K562 (cell line): ENCODE data around the gene WWOX. TPM values are rescaled to one million over a fixed set of nuclear protein-coding genes. Genes with fewer than 3 reads are reported as not detected.

ENCODE experiments used
- ATAC-seq: fragments of 200-7000 bp; cut with Tn5 transposase; 3 replicates; pipeline ENCODE4 v1.9.1; 2020; ENCODE audit warnings: moderate library complexity
- BruUV-seq: library from RNA; stranded (reverse); fragments of 400-500 nt; replicated peaks from 2 replicates; lab custom pipeline; 2021; lab: Mats Ljungman, UMichigan
- CTCF ChIA-PET: fragments of 300-600 bp; formaldehyde crosslinking; extraction: SDS; loops from one replicate; lab custom pipeline; 2021; ENCODE audit warnings: low intra/inter-chr PET ratio; lab: Yijun Ruan, JAX
- POLR2A ChIA-PET: fragments of 300-600, 350-650 bp; sonication (Branson Sonifier 250); formaldehyde crosslinking; extraction: SDS; loops from one replicate; lab custom pipeline; 2021; ENCODE audit warnings: antibody characterized with exemption, inconsistent platforms; lab: Yijun Ruan, JAX
- DNase-seq, 4 experiments: peaks; one replicate each; pipeline versions ENCODE4 v3.0.0 to v3.0.0-alpha.2; 2011 to 2018; ENCODE audit warnings: low spot score in 3 of 4, mixed read lengths in 3 of 4; ENCODE audit errors: extremely low read depth in 1 of 4
- FAIRE-seq: peaks from 2 replicates; lab custom pipeline; 2011; peaks lifted over from hg19 to GRCh38; lab: Jason Lieb, UNC
- H2AFZ ChIP-seq: 2 replicates; pipeline ENCODE4 v1.6.0; 2011; ENCODE audit warnings: low read depth, low read length, control low read depth, inconsistent platforms
- H3K27ac ChIP-seq: fragments of 200-600 bp; 3 replicates; pipeline ENCODE4 v1.8.0; 2011; ENCODE audit warnings: low read depth, mild to moderate bottlenecking, control low read depth, inconsistent platforms, low read length, moderate library complexity, mixed read lengths; ENCODE audit errors: extremely low read depth
- H3K27me3 ChIP-seq, 2 experiments: fragments of 300-600 bp in 1 of 2; 2 replicates in 1 of 2; 3 replicates in 1 of 2; pipeline versions ENCODE4 v1.6.0 to v1.8.0; 2011; ENCODE audit warnings: inconsistent platforms in 2 of 2, low read length in 2 of 2, mild to moderate bottlenecking in 1 of 2, mixed read lengths in 1 of 2, moderate library complexity in 1 of 2; ENCODE audit not compliant: control insufficient read depth in 2 of 2, insufficient read depth in 2 of 2
- H3K36me3 ChIP-seq: fragments of 300-600 bp; 3 replicates; pipeline ENCODE4 v1.8.0; 2011; ENCODE audit warnings: mild to moderate bottlenecking, low read length, inconsistent platforms; ENCODE audit not compliant: control insufficient read depth, insufficient read depth
- H3K4me1 ChIP-seq, 2 experiments: fragments of 200-600 bp in 1 of 2; replicated peaks in 1 of 2; 2 replicates in 1 of 2; 3 replicates in 1 of 2; pipeline versions ENCODE4 v1.5.1 to v1.8.0; 2011; ENCODE audit warnings: inconsistent platforms in 2 of 2, low read length in 2 of 2, mild to moderate bottlenecking in 1 of 2, mixed read lengths in 1 of 2, moderate library complexity in 1 of 2; ENCODE audit not compliant: control insufficient read depth in 2 of 2, insufficient read depth in 2 of 2
- H3K4me2 ChIP-seq: 2 replicates; pipeline ENCODE4 v1.6.1; 2011; ENCODE audit warnings: low read length, control low read depth, inconsistent platforms, mixed read lengths; ENCODE audit not compliant: insufficient read depth
- H3K4me3 ChIP-seq: fragments of 200-600 bp; sonication (generic), shearing (Covaris generic); 2 replicates; pipeline ENCODE4 v1.5.1; 2016; ENCODE audit warnings: control low read depth, inconsistent platforms
- H3K79me2 ChIP-seq: fragments of 200-600 bp; 3 replicates; pipeline ENCODE4 v1.8.0; 2011; ENCODE audit warnings: low read length, inconsistent platforms; ENCODE audit not compliant: control insufficient read depth, insufficient read depth
- H3K9ac ChIP-seq, 2 experiments: 2 replicates each; pipeline versions ENCODE4 v1.6.0 to v1.6.1; 2011; ENCODE audit warnings: low read depth in 2 of 2, low read length in 2 of 2, control low read depth in 1 of 2, inconsistent platforms in 1 of 2, mild to moderate bottlenecking in 1 of 2, mixed read lengths in 1 of 2; ENCODE audit not compliant: insufficient read depth in 1 of 2
- H3K9me1 ChIP-seq: one replicate; pipeline ENCODE4 v1.6.0; 2011; ENCODE audit warnings: inconsistent platforms, mild to moderate bottlenecking, low read length, moderate library complexity; ENCODE audit not compliant: control insufficient read depth, insufficient read depth
- H3K9me3 ChIP-seq: replicated peaks from 2 replicates; pipeline ENCODE4 v1.5.1; 2011; ENCODE audit warnings: low read depth, low read length, inconsistent platforms; ENCODE audit not compliant: control insufficient read depth, insufficient read depth
- H4K20me1 ChIP-seq: replicated peaks from 2 replicates; pipeline ENCODE4 v1.6.1; 2011; ENCODE audit warnings: low read length, inconsistent platforms, mixed read lengths; ENCODE audit not compliant: control insufficient read depth, insufficient read depth
- CBFA2T2 ChIP-seq: fragments of 450-650 bp; conservative IDR thresholded peaks from 2 replicates; pipeline ENCODE4 v1.6.1; 2017; ENCODE audit warnings: mild to moderate bottlenecking
- CHD2 ChIP-seq: IDR thresholded peaks from 2 replicates; pipeline ENCODE4 v1.6.1; 2011; ENCODE audit warnings: low read depth, low read length
- GMEB1 ChIP-seq: fragments of 250-450 bp; sonication (Bioruptor Pico); IDR thresholded peaks from 2 replicates; pipeline ENCODE4 v1.4.0; 2020; ENCODE audit warnings: mild to moderate bottlenecking
- HNRNPL ChIP-seq: fragments of 200-400 bp; formaldehyde crosslinking; IDR thresholded peaks from 2 replicates; pipeline ENCODE4 v1.6.1; 2017; ENCODE audit warnings: low read depth, mild to moderate bottlenecking, low read length
- THAP12 ChIP-seq: fragments of 250-450 bp; sonication (Bioruptor Pico); IDR thresholded peaks from 2 replicates; pipeline ENCODE4 v1.9.0; 2021; ENCODE audit warnings: mild to moderate bottlenecking, inconsistent platforms
- THAP7 ChIP-seq: fragments of 250-450 bp; sonication (Bioruptor Pico); IDR thresholded peaks from 2 replicates; pipeline ENCODE4 v1.5.0; 2021
- YBX1 ChIP-seq: fragments of 450-650 bp; IDR thresholded peaks from 2 replicates; pipeline ENCODE4 v1.7.1; 2016; ENCODE audit warnings: mild to moderate bottlenecking
- YY1 ChIP-seq, 3 experiments: IDR thresholded peaks; 2 replicates each; pipeline ENCODE4 v1.6.1; 2011; ENCODE audit warnings: low read length in 2 of 3, mild to moderate bottlenecking in 2 of 3, moderate library complexity in 2 of 3, borderline replicate concordance in 1 of 3, control low read depth in 1 of 3, low read depth in 1 of 3; ENCODE audit not compliant: insufficient read depth in 3 of 3, insufficient replicate concordance in 2 of 3, control insufficient read depth in 1 of 3, insufficient read length in 1 of 3; ENCODE audit errors: extremely low read depth in 1 of 3
- ZNF280B ChIP-seq: fragments of 250-450 bp; sonication (Bioruptor Pico); IDR thresholded peaks from 2 replicates; pipeline ENCODE4 v1.5.1; 2021; ENCODE audit warnings: mild to moderate bottlenecking
- ZNF639 ChIP-seq, 2 experiments: fragments of 200-800 bp in 1 of 2; sonication (Bioruptor generic) in 1 of 2; sonication (generic) in 1 of 2; formaldehyde crosslinking in 1 of 2; IDR thresholded peaks in 1 of 2; conservative IDR thresholded peaks in 1 of 2; 2 replicates each; pipeline versions ENCODE4 v1.5.0 to v1.6.1; 2016 to 2020; ENCODE audit warnings: missing compliant biosample characterization in 1 of 2, missing genetic modification characterization in 1 of 2, missing genetic modification reagents in 1 of 2
- ZNF699 ChIP-seq: fragments of 250-450 bp; sonication (Bioruptor Pico); IDR thresholded peaks from 2 replicates; pipeline ENCODE4 v1.8.0; 2021; ENCODE audit warnings: mild to moderate bottlenecking, moderate library complexity; ENCODE audit not compliant: insufficient replicate concordance
- WGBS: fragments of 100-300 bp; shearing (Covaris generic); methylation state at CpG from one replicate; pipeline ENCODE4 v1.1.6; 2016; ENCODE audit warnings: low coverage, mixed read lengths; ENCODE audit not compliant: insufficient coverage; ENCODE audit errors: missing lambda C conversion rate; 5-methylcytosine and 5-hydroxymethylcytosine counted together
- in situ Hi-C: fragments of 300-500 bp; cut with MboI; formaldehyde crosslinking; loops from 4 replicates; pipeline ENCODE4 v1.15.0; 2018; ENCODE audit warnings: inconsistent platforms, mixed read lengths
- intact Hi-C: fragments of 100-400 bp; cut with micrococcal nuclease; formaldehyde crosslinking; loops from 2 replicates; pipeline ENCODE4 v1.14.2; 2022
- polyA plus RNA-seq, 8 experiments: library from polyadenylated mRNA; depleted of rRNA in 4 of 8; stranded (reverse) in 5 of 8; unstranded in 3 of 8; fragments of >200 nt; fragmentation: Nextera tagmentation in 2 of 8; fragmentation: Illumina TruSeq in 1 of 8; extraction: Ambion mirVana in 2 of 8; extraction: Trizol in 1 of 8; gene quantifications; 2 replicates each; pipeline versions ENCODE4 v1.2.1 to v1.2.3, GENCODE V29; 2011 to 2014; ENCODE audit warnings: inconsistent platforms in 1 of 8, missing spikeins in 1 of 8
- total RNA-seq, 7 experiments: library from RNA; depleted of rRNA in 6 of 7; stranded (reverse); fragments of >200 nt in 6 of 7; fragmentation: Illumina TruSeq in 2 of 7; extraction: Trizol in 2 of 7; gene quantifications; 2 replicates each; pipeline versions ENCODE4 v1.2.1 to v1.2.3, GENCODE V29; 2011 to 2021; ENCODE audit warnings: low replicate concordance in 1 of 7

The WWOX gene
- total and polyA plus RNA-seq, 9 of the 15 experiments (the other 6 are each of a cell fraction or from before 2014, with no cell fraction given), result 1.6 to 22.7 (median 8.1) TPM

- no peak for TF ChIP-seq ZNF639 (CRISPR knock-in tag; conservative IDR thresholded peaks at IDR 0.05 in 1 of 2, IDR thresholded peaks at IDR 0.05 in 1 of 2)
- no peak for TF ChIP-seq HNRNPL
- TF ChIP-seq CHD2, result no peak
Measured at GRCh38 chr16:78761427-78761826, 662.0 kb downstream of the WWOX start (continued).

- no peaks in the 10 kb centered on the region for H4K20me1 ChIP-seq
- ChIA-PET POLR2A (interaction anchor here (0.7 kb wide), 1 partner anchor 30 kb away, joined by 3 read pairs; no protein-coding TSS in a partner anchor), CTCF (no interaction called here)
- H3K36me3 ChIP-seq, result no peaks in the 10 kb centered on the region
- intact Hi-C loops, result no loop called here
- no peak for ATAC-seq
- no peak for FAIRE-seq
- no peak overlapping the region for H3K9ac ChIP-seq
- no peak overlapping the region for H3K27ac ChIP-seq
- DNase-seq, result no peak
- no peaks in the 10 kb centered on the region for H3K79me2 ChIP-seq
- no peak overlapping the region for H3K4me2 ChIP-seq
- H3K9me1 ChIP-seq, result no peaks in the 10 kb centered on the region
- no peaks in the 10 kb centered on the region for H3K9me3 ChIP-seq
- 0% methylated on average over 6 of the region's 6 CpGs for WGBS
- in situ Hi-C loops, result no loop called here
- no peak overlapping the region for H3K4me3 ChIP-seq
- H3K27me3 ChIP-seq, result peaks cover 0 to 25% of the 10 kb centered on the region in 2 experiments; a peak in 2 of 5 replicates
- H2AFZ ChIP-seq, result no peak overlapping the region
- no peaks in the 10 kb centered on the region for H3K4me1 ChIP-seq
- no TSS peak for BruUV-seq
- TF ChIP-seq THAP7 (CRISPR knock-in tag), result no peak
- no peak for TF ChIP-seq THAP12 (CRISPR knock-in tag)
- TF ChIP-seq CBFA2T2, result no peak
- TF ChIP-seq YBX1, result no peak
- no peak for TF ChIP-seq YY1 (IDR thresholded peaks at IDR 0.05; ENCODE audit: borderline replicate concordance in 1 of 3, control insufficient read depth in 1 of 3, extremely low read depth in 1 of 3, insufficient read depth in 3 of 3, insufficient read length in 1 of 3, insufficient replicate concordance in 2 of 3, low read depth in 1 of 3, low read length in 2 of 3)
- no peak for TF ChIP-seq ZNF699 (CRISPR knock-in tag)
- TF ChIP-seq GMEB1, result no peak
- TF ChIP-seq ZNF280B (CRISPR knock-in tag), result no peak
Measured at GRCh38 chr16:78762222-78762621, 662.8 kb downstream of the WWOX start.
